Uterus (tissue), 2 donors: ENCODE data around the gene SLC66A3.

Experiments
- CTCF ChIP-seq, 4 experiments: fragments of 200-600 bp in 2 of 4; fragments of 450-650 bp in 2 of 4; sonication (generic) in 2 of 4; IDR thresholded peaks; one replicate each; pipeline ENCODE4 v1.5.1; 2016 to 2019; ENCODE audit warnings: antibody characterized with exemption in 4 of 4, mild to moderate bottlenecking in 2 of 4, moderate library complexity in 1 of 4
- POLR2A ChIP-seq, 2 donors: fragments of 450-650 bp; IDR thresholded peaks; one replicate each; pipeline ENCODE4 v1.6.1; 2016; ENCODE audit warnings: antibody characterized with exemption in 2 of 2, mild to moderate bottlenecking in 1 of 2, moderate library complexity in 1 of 2

- TF ChIP-seq CTCF (IDR thresholded peaks at IDR 0.05) (no peak), POLR2A (IDR thresholded peaks at IDR 0.05) (no peak)
Measured at GRCh38 chr2:11145350-11145749, 9.9 kb upstream of the SLC66A3 start.
